Endothelial cell of umbilical vein (primary cell): ENCODE results near the gene TF. TPM values are rescaled to one million over a fixed set of nuclear protein-coding genes. Genes with fewer than 3 reads are reported as not detected.

Experiments used
- BruUV-seq: library from RNA; stranded (reverse); fragments of 400-500 nt; replicated peaks from 2 replicates; lab custom pipeline; 2021; lab: Mats Ljungman, UMichigan
- CTCF ChIA-PET: fragments of 300-600, 350-600 bp; sonication (Branson Sonifier 250); formaldehyde crosslinking; loops from one replicate; lab custom pipeline; 2021; ENCODE audit warnings: antibody characterized with exemption, inconsistent platforms; lab: Charles Lee
- POLR2A ChIA-PET: fragments of 300-600, 350-600 bp; sonication (Branson Sonifier 250); formaldehyde crosslinking; loops from one replicate; lab custom pipeline; 2021; ENCODE audit warnings: antibody characterized with exemption, inconsistent platforms; lab: Charles Lee
- DNase-seq: peaks from one replicate; pipeline ENCODE4 v3.0.0-alpha.2; 2011; ENCODE audit warnings: low read depth, low spot score
- FAIRE-seq: peaks from 2 replicates; lab custom pipeline; 2011; peaks lifted over from hg19 to GRCh38; lab: Jason Lieb, UNC
- H2AFZ ChIP-seq: 2 replicates; pipeline ENCODE4 v1.6.0; 2012; ENCODE audit warnings: low read depth, low read length, control low read depth, inconsistent platforms
- H3K27ac ChIP-seq: 2 replicates; pipeline ENCODE4 v1.5.1; 2011; ENCODE audit warnings: low read depth, mild to moderate bottlenecking, control low read depth, low read length, moderate library complexity; ENCODE audit not compliant: insufficient read depth
- H3K27me3 ChIP-seq, 2 experiments: 2 replicates each; pipeline versions ENCODE4 v1.6.0 to v1.6.1; 2011; ENCODE audit warnings: low read length in 2 of 2, mixed read lengths in 1 of 2; ENCODE audit not compliant: control insufficient read depth in 2 of 2, insufficient read depth in 2 of 2
- H3K36me3 ChIP-seq, 2 experiments: 2 replicates in 1 of 2; 3 replicates in 1 of 2; pipeline ENCODE4 v1.5.1; 2011; ENCODE audit warnings: low read length in 2 of 2, mild to moderate bottlenecking in 1 of 2, moderate library complexity in 1 of 2; ENCODE audit not compliant: control insufficient read depth in 2 of 2, insufficient read depth in 2 of 2; ENCODE audit errors: extremely low read depth in 1 of 2
- H3K4me1 ChIP-seq: 3 replicates; pipeline ENCODE4 v1.5.1; 2011; ENCODE audit warnings: mild to moderate bottlenecking, low read length; ENCODE audit not compliant: control insufficient read depth, insufficient read depth; ENCODE audit errors: extremely low read depth
- H3K4me2 ChIP-seq: 2 replicates; pipeline ENCODE4 v1.6.1; 2011; ENCODE audit warnings: low read length, control low read depth, mixed read lengths; ENCODE audit not compliant: insufficient read depth
- H3K4me3 ChIP-seq, 3 experiments: fragments of 200-600 bp in 1 of 3; sonication (generic), shearing (Covaris generic) in 1 of 3; replicated peaks in 1 of 3; 2 replicates each; pipeline ENCODE4 v1.5.1; 2011 to 2016; ENCODE audit warnings: control low read depth in 3 of 3, low read length in 3 of 3, mild to moderate bottlenecking in 2 of 3, inconsistent platforms in 1 of 3, low read depth in 1 of 3, moderate library complexity in 1 of 3; ENCODE audit not compliant: insufficient read depth in 1 of 3
- H3K79me2 ChIP-seq: 2 replicates; pipeline ENCODE4 v1.6.0; 2012; ENCODE audit warnings: low read length, inconsistent platforms; ENCODE audit not compliant: control insufficient read depth, insufficient read depth
- H3K9ac ChIP-seq: replicated peaks from 2 replicates; pipeline ENCODE3; 2011; ENCODE audit warnings: low read length, control low read depth; ENCODE audit not compliant: insufficient read depth; ENCODE audit errors: extremely low read depth
- H3K9me1 ChIP-seq: replicated peaks from 3 replicates; pipeline ENCODE4 v1.6.0; 2011; ENCODE audit warnings: mild to moderate bottlenecking, low read length; ENCODE audit not compliant: control insufficient read depth, insufficient read depth; ENCODE audit errors: extremely low read depth
- H3K9me3 ChIP-seq: replicated peaks from 2 replicates; pipeline ENCODE4 v1.5.1; 2012; ENCODE audit warnings: low read length, inconsistent platforms; ENCODE audit not compliant: control insufficient read depth, insufficient read depth
- H4K20me1 ChIP-seq: replicated peaks from 2 replicates; pipeline ENCODE3; 2011; ENCODE audit warnings: mild to moderate bottlenecking, low read length; ENCODE audit not compliant: control insufficient read depth, insufficient read depth; ENCODE audit errors: extremely low read depth
- EZH2 ChIP-seq: IDR thresholded peaks from 2 replicates; pipeline ENCODE4 v1.6.1; 2012; ENCODE audit warnings: borderline replicate concordance, low read depth, mild to moderate bottlenecking, moderate library complexity, low read length, inconsistent platforms; ENCODE audit not compliant: severe bottlenecking
- FOS ChIP-seq: IDR thresholded peaks from 2 replicates; pipeline ENCODE4 v1.6.1; 2011; ENCODE audit warnings: mild to moderate bottlenecking, low read length, moderate library complexity, borderline replicate concordance; ENCODE audit not compliant: insufficient read depth
- GATA2 ChIP-seq: IDR thresholded peaks from 2 replicates; pipeline ENCODE4 v1.7.0; 2011; ENCODE audit warnings: low read depth, mild to moderate bottlenecking, moderate library complexity, mixed read lengths, low read length; ENCODE audit not compliant: insufficient read length, insufficient read depth
- JUN ChIP-seq: IDR thresholded peaks from 2 replicates; pipeline ENCODE4 v1.6.1; 2011; ENCODE audit warnings: borderline replicate concordance, low read depth; ENCODE audit not compliant: insufficient read length, insufficient read depth
- MYC ChIP-seq: IDR thresholded peaks from one replicate; pipeline ENCODE4 v1.6.1; 2011; ENCODE audit warnings: mild to moderate bottlenecking, low read depth, low read length
- POLR2A ChIP-seq: IDR thresholded peaks from 2 replicates; pipeline ENCODE4 v1.6.1; 2012; ENCODE audit warnings: low read depth, mild to moderate bottlenecking, control low read depth, low read length
- POLR2AphosphoS5 ChIP-seq: IDR thresholded peaks from 2 replicates; pipeline ENCODE4 v1.6.1; 2012; ENCODE audit warnings: low read depth, mild to moderate bottlenecking, control low read depth, low read length, moderate library complexity; ENCODE audit not compliant: insufficient read depth
- dilution Hi-C: fragments of 300-500 bp; cut with MboI; formaldehyde crosslinking; loops from one replicate; pipeline ENCODE4 v1.15.0; 2019; ENCODE audit warnings: low sequenced_read_pairs; ENCODE audit not compliant: extremely low pct_ligation_motif_present
- intact Hi-C: fragments of 100-400 bp; cut with micrococcal nuclease; formaldehyde crosslinking; loops from one replicate; pipeline ENCODE4 v1.10.0; 2022
- polyA plus RNA-seq, 4 experiments: library from polyadenylated mRNA; depleted of rRNA in 3 of 4; stranded (reverse) in 3 of 4; unstranded in 1 of 4; fragments of >200 nt; gene quantifications; 2 replicates each; pipeline versions ENCODE4 v1.2.1 to v1.2.3, GENCODE V29; 2011 to 2012; ENCODE audit warnings: missing spikeins in 1 of 4
- total RNA-seq: library from RNA; stranded (reverse); gene quantifications from 2 replicates; pipeline ENCODE4 v1.2.3, GENCODE V29; 2021
- TF ChIP-seq, protein P1 (sequence below): IDR thresholded peaks from 2 replicates; pipeline ENCODE4 v1.6.1; 2011; ENCODE audit not compliant: insufficient read depth, insufficient read length
- TF ChIP-seq, protein P2 (sequence below), 2 donors: IDR thresholded peaks; 1 replicate in 1 of 2; 2 replicates in 1 of 2; pipeline ENCODE4 v1.5.1; 2011; ENCODE audit warnings: low read length in 2 of 2, mild to moderate bottlenecking in 2 of 2, moderate library complexity in 2 of 2, control low read depth in 1 of 2, inconsistent platforms in 1 of 2, low read depth in 1 of 2; ENCODE audit not compliant: insufficient read depth in 1 of 2; ENCODE audit errors: extremely low read depth in 1 of 2

TF gene
- total and polyA plus RNA-seq, 2 donors (not counting 3 experiments of a cell fraction or from before 2014, with no cell fraction given), result 0.32 to 0.69 TPM

DNA sequence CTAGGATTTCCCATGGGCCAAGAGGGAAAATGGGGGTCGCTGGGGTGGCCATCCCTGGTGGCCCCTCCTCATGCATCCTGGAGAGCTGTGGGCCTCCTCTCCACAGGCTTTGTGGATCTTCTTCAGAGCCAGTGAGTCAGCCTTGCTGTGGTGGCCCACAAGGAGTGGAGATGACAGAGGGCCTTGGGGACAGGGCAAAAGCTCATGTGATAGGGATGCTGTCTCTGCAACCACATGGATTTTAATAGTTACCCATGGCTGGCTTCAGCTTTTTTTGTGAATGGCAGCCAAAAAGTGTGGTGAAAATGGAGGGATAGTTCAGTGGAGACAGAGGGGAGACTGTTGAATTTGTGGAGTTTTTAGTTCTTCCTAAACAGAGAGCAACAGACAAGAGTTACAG lies 1.2 kb downstream of the TF start:
- H3K9me3 ChIP-seq, result no peaks in the 10 kb centered on the region
- BruUV-seq, result no TSS peak
- H3K9ac ChIP-seq, result no peak overlapping the region
- TF ChIP-seq POLR2AphosphoS5 (no peak), POLR2A (no peak), GATA2 (no peak), EZH2 (no peak), FOS (no peak), MYC (no peak), JUN (no peak)
- TF ChIP-seq, protein P1, sequence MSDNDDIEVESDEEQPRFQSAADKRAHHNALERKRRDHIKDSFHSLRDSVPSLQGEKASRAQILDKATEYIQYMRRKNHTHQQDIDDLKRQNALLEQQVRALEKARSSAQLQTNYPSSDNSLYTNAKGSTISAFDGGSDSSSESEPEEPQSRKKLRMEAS, result no peak
- TF ChIP-seq, protein P2, sequence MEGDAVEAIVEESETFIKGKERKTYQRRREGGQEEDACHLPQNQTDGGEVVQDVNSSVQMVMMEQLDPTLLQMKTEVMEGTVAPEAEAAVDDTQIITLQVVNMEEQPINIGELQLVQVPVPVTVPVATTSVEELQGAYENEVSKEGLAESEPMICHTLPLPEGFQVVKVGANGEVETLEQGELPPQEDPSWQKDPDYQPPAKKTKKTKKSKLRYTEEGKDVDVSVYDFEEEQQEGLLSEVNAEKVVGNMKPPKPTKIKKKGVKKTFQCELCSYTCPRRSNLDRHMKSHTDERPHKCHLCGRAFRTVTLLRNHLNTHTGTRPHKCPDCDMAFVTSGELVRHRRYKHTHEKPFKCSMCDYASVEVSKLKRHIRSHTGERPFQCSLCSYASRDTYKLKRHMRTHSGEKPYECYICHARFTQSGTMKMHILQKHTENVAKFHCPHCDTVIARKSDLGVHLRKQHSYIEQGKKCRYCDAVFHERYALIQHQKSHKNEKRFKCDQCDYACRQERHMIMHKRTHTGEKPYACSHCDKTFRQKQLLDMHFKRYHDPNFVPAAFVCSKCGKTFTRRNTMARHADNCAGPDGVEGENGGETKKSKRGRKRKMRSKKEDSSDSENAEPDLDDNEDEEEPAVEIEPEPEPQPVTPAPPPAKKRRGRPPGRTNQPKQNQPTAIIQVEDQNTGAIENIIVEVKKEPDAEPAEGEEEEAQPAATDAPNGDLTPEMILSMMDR (IDR thresholded peaks at IDR 0.05; ENCODE audit: extremely low read depth in 1 of 2, insufficient read depth in 1 of 2, low read depth in 1 of 2, low read length in 2 of 2), result no peak
- H3K27me3 ChIP-seq, result peaks cover 17 to 27% of the 10 kb centered on the region in 2 experiments
- no peaks in the 10 kb centered on the region for H3K79me2 ChIP-seq
- H3K36me3 ChIP-seq, result no peaks in the 10 kb centered on the region
- H4K20me1 ChIP-seq, result no peaks in the 10 kb centered on the region
- no peak overlapping the region for H3K4me2 ChIP-seq
- no peak overlapping the region for H2AFZ ChIP-seq
- dilution Hi-C loops, result no loop called here
- FAIRE-seq, result no peak
- H3K4me3 ChIP-seq, result no peak overlapping the region
- no peak overlapping the region for H3K27ac ChIP-seq
- no peak for DNase-seq
- intact Hi-C loops, result no loop called here
- ChIA-PET CTCF (no interaction called here), POLR2A (no interaction called here)
- no peaks in the 10 kb centered on the region for H3K9me1 ChIP-seq
- no peaks in the 10 kb centered on the region for H3K4me1 ChIP-seq
